Activated T-cell treated with anti-CD3 and anti-CD28 coated beads for 1 hour (primary cell): ENCODE data around the gene SLC6A1.
A peak's percentile ranks its signal among the peaks of the same experiment; 100 is the strongest.

Experiments
- DNase-seq: peaks from one replicate; pipeline ENCODE4 v3.0.0-alpha.2; 2020; ENCODE audit warnings: low read depth

SLC6A1 gene

DNA sequence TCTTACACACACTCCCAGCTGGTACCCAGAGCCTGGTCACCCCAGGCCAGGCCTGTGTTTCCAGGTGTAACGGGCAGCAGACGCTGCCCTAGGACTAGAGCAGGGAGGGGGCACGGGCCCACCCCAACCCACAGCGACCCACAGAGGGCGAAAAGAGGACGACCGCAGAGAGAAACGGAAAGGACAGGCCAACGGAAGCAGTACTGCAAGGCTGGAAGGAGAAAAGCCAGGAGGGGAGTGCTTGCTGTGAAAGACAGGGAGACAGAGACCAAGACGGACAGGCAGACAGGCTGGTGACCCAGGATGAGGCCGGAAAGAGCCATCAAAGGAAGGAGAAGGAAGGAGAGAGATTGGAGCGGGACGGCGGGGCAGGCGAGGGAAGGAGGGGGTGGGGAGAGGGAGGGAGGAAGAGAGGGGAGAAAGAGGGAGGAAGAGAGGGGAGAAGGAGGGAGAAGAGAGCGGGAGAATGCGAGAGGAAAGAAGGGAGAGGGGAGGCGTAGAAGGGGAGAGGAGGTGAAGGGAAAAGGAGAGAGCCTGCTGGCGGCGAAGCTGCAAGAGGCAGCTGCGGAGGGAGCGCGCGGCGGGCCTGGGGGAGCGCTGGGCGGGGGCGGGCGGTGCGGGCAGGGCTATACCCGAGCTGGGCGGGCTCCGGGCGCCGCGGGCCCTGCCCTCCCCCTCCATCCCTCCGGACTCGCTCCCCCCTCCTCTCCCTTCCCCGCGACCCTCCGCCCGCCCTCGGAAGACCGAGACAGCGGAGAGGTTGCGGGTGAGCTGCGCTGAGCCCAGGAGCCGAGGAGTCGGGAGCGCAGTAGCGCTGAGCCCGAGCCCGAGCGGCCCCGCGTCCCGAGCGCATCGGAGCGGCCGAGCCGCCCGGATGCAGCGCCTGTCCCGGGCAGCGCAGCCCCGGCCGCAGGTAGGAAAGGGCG is at the start of gene SLC6A1:
TSS of gene SLC6A1 (plus strand) at position 732 of the 926 bp plus-strand sequence. CDS start 24,464 bp downstream, outside the sequence.
- DNase-seq = no peak

DNA sequence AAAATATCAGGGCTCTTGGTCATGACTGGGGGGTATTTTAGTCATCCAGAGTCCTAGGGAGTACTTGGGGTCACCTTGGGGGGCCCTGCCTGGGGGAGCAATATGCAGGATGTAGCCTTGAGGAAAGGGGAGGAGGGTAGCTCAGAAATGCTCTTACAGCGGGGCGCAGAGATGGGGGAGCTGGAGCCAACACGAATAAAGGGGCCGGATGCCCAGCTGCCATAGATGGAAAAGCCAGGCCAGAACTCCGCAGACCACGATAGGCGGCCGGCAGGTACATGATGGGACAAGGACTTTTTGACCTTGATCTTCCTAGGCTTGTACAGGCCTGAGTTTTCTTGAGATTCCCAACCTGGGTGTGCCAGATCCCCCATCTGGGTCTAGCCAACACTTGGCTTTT is 47.7 kb upstream of the SLC6A1 start:
- no peak for DNase-seq

DNA sequence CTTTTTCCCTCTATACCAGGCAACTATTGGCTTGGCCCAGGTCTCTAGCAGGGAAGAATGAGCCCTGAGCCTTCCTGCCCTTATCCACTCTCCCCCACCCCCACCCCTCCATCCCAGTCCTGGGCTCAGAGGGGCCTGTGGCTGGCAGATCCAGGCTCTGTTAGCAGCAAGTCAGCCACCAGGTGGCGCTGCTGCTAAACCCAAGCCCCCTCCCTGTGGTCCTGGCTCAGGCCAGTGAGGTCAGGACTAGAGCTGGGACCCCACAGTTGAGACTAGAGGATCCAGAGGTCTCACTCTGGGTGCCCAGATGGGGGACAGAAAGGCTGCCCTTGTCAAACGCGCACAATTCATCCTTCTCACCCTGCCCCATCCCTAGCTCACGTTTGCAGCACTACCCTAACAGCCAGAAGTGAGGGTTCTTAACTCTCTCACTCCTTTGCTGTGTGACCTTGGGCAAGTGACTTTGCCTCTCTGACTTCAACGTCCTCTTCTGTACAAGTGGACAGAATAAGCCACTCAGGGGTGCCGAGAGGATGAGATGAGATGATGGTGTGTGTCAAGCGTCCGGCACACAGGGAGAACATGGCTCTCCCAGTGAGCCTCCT is 46.8 kb upstream of the SLC6A1 start:
- DNase-seq = peak; percentile 26

DNA sequence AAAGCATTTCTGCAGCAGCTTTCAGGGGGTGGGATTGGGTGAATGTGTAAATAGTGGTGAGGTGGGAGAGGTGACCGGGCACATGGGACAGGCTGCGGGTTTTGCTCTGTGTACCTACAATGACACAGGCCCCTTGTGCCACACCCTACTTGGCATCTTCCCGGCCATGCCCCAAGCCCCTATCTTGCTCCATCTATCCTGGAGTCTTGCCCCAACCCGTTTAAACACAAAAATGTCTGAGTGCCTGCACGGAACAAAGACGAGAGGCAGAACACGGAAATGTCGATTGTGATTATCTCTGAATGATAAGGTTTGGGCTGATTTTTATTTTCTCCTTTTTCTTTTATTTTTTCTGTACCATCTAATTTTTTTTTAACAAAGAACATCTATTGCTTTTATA is 46.0 kb upstream of the SLC6A1 start:
- DNase-seq = no peak

DNA sequence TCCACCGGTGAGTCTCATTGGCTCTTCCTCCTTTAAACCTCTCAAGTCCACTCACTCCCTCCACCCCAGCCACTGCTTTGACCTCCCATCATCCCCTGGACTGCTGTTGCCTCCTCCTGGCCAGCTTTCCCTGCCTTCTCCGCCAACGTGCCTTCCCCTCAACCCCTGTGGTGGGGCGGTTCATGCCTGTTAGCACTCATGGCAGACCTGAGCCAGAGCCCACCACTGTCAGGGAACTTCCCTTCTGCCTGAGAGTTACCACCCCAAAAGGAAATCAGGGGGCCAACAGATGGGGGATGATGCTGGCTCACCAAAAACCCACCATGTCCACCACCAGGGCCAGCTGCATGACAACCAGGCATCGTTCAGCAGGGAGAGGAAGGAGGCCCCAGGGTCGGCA is 44.2 kb upstream of the SLC6A1 start:
- no peak for DNase-seq

DNA sequence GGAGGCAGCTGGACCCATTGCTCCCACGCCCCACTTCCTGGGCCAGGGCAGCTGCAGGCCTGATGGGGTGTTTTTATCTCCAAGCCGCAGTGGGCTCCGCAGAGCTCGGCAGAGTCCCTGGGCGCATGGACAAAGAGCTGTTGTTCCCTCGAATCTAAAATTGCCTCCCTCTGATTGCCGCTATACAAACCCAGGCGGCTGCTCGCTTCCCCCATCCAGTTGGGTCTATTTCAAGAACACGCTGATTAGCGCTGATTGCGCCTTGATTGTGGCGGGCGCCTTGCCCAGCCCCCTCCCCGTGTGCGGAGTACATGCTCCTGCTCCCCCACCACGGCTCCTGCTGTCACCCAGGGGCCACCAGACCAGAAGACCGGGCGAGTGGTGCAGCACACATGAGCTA is 43.4 kb upstream of the SLC6A1 start:
- DNase-seq = no peak

DNA sequence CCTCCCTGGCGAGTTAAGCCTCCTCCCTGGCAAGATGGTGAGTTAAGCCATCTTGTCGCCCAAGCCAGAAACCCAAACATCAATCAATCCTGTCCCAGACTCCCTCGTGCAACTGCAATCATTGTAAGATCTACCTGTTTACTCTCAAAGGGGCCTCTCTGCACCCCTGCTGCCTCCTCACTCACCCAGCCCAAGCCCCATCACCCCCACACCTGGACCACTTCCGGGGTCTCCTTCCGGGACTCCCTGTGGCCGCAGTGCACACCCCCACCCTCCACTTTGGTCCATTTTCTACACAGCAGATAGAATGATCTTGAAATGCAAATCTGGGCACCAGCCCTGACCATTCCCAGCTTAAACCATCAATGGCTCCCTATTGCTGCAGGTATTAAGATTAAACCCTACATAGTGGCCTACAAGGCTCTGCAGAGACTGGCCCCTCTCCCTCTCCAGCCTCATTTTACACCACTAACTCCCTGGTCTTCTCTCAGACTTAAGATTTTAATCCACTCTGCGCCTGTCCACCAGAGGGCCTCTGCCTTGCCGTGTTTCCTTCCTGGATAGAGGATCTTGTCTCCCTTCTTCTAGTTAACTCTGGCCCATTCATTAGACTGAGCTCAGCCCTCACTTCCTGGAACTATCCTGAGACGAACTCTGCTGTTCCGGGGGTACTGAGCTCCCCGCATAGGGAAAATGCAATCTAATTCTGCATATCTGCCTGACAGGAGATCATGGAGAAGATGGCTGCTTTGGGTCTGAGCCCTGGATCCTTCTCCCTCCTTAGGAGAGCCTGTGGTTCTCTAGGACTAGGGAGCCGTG is 41.9 kb upstream of the SLC6A1 start:
- no peak for DNase-seq

DNA sequence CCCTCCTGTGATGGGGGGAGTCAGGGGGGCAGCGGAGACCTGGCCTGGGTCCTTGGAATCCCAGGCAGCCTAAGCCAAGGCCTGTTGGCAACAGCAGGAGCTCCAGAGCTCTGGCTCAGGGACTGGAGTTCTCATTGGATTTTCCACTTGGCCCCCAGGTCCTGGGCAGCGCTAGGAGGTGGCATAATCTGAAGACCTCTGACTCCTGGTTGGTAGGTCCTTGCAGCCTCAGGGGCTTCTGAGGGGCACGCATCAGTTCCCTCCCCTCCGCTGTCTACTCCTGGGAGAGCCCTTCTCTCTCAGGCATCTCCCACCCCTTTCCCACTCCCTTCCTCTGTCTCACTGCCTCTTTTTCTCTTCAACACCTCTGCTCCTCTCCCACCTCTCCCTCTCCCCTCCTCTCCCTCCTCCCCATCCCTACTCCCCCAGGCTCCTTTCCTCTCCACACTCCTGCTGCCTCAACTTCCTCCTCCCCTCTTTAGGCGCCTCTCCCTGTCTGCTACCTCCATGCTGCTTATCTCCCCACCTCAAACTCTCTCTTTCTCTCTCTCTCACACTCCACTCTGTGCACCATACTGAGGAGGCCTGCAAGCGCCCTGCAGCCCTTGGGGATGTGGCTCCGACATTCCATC is 41.1 kb upstream of the SLC6A1 start:
- DNase-seq = no peak

DNA sequence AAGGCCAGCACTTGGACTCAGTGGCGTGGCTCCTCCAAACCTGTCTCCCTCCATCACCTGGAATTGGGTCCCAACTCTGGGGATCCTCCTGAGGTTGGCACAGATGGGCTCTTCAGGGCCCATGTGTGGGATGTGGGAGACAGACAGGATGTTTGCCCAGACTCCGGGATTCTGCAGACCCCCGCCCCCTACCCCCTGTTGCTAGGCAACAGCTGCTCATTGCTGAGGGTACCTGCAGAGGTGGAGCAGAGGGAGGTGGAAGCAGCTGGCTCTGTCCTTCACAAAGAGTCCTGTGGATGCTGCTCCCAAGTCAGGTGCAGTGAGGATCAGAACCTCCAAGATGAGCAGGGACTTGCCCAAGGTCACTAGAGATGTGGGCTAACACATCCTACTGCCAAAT is 40.0 kb upstream of the SLC6A1 start:
- DNase-seq = no peak

DNA sequence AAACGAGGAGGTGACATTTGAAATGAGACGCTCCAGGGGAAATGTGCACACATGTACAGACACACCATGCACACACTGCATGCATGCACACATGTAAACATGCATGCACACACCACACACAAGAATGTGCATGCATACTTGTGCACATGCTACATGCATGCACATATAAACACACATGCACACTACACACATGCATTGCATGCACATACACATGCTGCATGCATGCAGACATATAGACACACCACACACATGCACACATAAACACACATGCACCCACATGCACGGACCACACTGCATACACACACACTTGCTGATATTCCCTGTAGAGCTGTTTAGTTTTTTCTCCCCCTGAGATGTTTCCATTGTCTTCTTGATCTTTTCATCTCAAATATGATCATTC is 37.8 kb upstream of the SLC6A1 start:
- no peak for DNase-seq

DNA sequence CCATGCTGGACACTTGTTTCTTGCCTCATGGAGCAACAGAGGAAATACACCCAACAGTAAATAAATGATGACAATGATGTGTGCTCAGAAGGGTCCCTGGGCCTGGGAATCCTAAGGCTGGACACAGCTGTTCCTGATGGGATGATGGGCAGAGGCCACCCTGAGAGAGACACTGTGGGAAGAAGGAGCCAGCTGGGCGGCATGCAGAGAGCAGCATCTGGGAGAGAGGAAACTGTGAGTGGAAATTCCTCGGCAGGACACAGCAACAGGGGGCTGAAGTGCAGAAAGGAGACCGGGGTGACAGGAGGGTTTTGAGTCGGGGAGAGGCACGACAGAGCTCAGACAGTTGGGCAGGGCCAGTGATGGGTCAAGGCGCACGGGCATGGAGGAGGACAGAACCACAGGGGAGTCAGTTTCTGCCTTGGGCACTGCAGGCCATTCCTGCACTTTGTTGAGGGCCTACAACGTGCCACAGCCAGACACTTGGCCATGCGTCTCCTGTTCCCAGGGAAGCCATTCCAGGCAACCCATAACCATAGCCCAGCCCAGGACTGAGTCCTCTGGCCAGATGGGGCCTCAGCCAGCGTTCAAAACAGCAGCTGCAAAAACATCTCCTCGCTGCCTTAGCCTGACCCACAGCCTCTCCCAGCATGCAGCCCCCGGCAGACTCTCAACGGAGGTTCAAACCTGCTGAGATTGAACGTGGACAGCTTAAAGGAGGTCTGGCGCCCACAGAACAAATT is 36.7 kb upstream of the SLC6A1 start:
- DNase-seq = no peak

DNA sequence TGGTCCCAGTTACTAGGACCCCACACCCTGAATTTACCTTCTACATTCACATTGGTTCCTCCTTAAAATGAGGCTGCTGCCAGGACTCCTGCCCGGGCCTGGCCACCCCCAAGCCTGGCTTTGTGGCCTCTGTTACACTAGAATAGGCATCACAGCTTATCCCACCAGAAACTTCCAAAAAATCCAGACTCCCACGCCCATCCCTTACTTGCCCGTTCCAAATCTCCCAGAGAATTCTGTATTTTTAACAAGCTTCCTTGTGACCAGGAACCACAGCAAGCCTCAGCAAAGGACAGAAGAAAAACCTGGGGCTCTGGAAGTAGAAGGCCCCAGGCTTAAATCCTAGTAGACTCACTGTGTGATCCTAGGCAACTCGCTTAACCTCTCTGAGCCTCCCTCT is 36.0 kb upstream of the SLC6A1 start:
- DNase-seq = no peak

DNA sequence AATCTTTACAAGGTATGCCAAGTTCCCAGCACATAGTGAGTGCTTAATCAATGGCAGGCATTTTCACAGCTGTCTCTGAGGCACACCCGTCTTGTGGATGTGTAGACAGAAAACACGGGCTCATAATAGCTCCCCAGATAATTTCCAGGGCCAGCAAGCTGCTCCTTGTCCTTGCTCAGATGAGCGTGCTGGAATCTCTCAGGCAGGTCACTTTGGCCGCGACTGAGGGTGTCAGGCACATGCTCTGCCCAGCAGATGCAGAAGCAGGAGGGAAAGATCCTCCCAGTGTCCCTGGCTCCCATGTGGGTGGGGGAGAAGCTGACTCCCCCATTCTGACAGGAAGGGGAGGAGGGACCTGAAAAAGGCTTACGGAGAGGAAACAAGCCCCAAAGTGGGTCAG is 35.6 kb upstream of the SLC6A1 start:
- DNase-seq = no peak

DNA sequence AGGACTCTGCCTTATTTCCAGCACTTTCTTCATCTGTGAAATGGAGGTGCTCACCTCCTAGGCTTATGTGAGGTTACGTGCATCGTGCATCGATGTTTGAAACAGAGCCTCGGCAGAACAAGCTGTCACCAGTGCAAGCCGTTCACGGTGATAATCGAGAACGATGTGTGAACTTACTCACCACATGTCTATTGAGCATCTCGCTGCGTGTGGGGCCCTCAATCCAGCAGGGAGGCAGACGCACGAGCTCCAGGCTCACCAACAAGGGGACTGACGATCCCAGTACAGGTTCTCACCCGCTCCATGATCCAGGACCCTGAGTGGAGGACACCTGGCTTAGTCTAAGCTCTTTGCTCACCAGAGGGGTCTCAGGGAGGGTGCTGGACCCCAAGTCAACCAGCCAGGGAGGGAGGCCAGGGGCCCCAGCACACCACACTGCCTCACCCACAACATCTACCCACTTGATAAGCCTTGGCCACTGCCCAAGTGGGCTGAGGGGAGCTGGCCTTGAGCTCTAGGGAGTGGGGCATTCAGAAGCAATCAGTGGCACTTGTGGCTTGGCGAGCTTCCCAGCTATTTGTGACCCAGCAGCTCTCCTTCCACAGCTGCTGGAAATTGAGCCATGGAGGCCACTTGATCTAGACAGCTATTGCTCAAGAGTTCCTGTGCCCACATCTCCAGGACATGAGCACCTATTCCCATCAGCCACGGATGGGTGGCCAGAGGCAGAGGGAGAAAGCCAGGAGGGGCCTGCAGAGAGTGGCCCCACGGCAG is 34.4 kb upstream of the SLC6A1 start:
- DNase-seq = no peak

DNA sequence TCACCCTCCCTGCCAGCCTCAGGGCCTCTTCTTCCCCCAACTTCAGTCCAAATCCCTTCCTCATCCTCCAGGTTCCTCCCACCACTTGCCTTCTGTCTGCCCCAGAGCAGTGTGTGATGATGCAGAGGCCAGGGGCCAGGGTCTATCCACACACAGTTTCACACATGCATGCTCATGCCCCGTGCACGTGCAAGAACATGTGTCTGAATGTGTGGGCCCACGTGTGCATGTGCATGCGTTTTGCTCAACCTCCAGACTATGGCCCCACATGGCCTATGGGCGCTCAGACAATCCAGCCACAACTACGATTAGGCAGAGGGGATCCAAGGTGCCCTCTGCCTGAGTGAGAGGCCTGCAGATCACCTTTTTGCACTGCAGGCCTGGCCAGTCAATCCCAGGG is 32.3 kb upstream of the SLC6A1 start:
- DNase-seq = no peak

DNA sequence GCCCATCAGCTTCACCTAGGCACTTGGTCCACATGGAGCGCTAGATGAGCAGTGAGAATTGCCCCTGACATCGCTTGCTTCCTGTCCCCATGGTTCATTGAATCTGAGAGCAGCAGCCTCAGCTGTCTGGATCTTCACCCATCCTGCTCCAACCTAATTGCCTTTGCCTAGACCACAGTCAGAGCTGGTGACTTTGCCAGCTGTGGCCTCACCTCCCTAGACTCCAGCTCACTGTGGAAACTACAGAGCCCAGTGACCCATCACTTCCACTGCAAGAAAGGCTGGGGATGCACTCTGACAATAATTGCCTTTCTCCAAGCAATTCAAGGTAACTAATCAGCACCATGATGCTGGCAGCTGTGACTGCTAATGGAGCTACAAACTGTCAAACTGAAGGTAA is 30.6 kb upstream of the SLC6A1 start:
- DNase-seq = no peak

DNA sequence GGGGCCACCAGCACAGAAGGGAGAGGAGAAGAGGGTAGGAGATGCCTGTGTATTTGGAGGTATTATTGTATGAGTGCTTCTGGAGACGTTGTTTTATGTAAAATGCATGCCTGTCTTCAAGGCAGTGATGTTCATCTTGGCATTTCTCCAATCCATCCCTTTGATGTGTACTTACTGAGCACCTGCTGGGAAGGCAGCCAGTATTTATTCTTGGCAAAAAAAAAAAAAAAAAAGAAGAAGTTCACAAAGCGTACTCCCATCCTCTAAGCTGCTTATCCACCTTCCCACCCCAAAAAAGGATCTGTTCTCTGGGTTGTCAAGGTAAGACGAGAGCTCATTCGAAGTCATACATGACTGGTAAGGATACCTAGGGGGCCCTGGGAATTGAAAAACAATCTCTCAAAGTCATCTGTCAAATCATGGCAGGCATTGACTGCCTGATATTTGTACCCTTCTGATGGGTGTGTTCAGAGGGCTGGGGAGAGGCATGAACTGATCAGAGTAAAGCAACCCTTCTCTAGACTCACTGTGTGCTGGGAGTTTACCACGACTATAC is 30.0 kb upstream of the SLC6A1 start:
- no peak for DNase-seq

DNA sequence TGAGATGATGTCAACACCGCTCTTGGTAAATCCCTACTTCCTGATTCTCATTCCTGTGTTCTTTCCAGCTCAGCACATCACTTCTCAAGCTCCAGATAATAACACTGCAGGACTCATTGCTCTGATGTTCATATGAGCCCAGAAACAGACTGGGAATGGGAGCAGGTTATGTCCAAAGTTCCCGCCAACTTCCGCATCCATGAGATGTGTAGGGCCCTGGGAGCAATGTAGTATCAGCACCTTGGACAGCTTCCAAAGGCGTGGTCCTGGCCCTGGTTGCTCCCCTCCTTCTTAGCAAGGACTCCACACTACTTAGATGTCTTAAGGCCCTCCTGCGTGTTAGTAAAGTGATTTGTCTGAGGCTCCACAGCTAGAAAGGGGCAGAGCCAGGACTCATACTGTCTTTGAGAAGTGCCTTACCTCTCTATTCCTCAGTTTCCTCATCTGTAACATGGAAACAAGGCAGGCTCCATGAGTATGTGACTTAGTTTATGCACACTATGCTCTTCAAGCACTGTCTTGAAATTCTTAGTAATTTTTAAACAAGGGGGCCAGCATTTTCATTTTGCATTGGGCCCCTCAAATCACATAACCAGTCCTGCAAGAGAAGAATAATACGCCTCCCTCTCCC is 27.9 kb upstream of the SLC6A1 start:
- DNase-seq = no peak

DNA sequence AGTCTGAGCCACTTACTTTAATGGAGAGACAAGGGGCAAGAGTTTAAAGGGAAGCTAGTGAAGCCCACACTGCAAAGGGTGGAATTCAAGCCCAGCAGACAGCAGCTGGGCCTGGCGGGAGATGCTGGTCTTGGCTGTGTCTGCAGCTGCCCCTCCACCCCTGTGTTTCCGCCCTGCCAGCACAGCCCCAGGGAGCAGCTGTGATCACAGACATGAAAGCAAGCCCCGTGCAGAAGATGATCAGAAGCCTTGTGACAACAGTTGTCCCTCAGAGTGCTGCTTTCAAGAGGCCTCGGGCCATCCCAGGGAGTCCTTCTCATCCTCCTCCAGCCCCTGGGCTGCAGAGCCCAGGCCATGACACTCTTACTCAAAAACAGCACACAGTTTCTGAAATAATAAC is 24.1 kb upstream of the SLC6A1 start:
- no peak for DNase-seq
